ENCODE results near the gene PKDCC. TPM values are rescaled to one million over a fixed set of nuclear protein-coding genes. Genes with fewer than 3 reads are reported as not detected.
A peak's percentile ranks its signal among the peaks of the same experiment; 100 is the strongest.

Gene PKDCC
- total and polyA plus RNA-seq, 2 donors (not counting 1 experiment from before 2014, with no cell fraction given): 0.20 to 0.82 TPM

DNA sequence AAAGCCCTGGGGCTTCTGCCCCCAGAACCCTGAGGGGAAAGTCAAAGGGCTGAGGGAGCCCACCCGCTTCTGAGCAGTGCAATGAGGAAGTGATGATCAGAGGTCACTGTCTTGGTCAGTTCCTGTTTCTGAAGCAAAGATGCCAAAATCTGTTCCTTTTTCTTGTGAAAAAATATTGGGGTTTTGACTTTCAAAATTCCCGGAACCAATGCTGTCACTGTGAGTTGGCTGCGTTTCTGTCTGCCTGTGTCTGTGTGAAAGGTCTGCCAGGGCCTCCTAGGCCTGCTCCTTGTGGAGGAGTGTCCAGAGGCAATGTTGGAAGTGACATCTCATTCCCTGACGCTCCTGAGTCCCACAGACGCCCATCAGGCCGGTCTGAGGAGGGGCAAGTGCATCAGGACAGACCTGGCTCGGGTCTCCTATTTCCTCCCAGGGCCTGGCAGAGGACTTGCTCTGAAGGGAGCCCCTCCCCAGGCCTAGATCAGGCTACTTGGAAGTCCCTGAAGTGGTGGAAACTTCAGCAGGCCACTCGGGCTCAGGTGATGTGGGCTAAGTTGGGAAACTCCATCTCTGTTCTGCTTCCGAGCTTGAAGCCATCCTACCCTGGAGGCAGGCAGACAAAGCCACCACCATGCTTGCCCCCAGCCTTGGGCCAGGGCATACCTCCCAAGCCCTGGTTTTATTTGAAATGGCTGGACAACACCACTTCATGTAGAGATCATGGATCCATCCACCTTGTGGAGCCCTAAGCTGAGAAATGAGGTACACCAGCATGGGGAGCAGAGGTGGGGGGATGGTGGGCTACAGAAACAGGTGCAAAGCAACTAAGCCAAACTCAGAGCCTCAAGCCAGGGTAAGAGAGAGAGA lies 51.0 kb downstream of the PKDCC start:
- peaks cover 9% of the 10 kb centered on the region for H3K79me2 ChIP-seq (ENCODE audit: control insufficient read depth, insufficient read depth, low read length)
- no peak overlapping the region for H2AFZ ChIP-seq (ENCODE audit: insufficient read depth, low read depth, low read length, poor library complexity, severe bottlenecking)
- H3K27ac Mint-ChIP-seq: no peak overlapping the region
- POLR2A ChIA-PET: interaction anchor here (1.0 to 1.7 kb wide), 3 partner anchors 30 to 97 kb away, joined by 3 to 6 read pairs (median 4); no protein-coding TSS in a partner anchor
- no peaks in the 10 kb centered on the region for H3K27me3 Mint-ChIP-seq
- CTCF ChIA-PET: interaction anchor here (0.7 to 6.2 kb wide), 9 partner anchors 19 to 229 kb away, joined by 3 to 82 read pairs (median 10); partner anchors contain the start of gene EML4
- H3K27ac ChIP-seq (ENCODE audit: low read length in 2 of 2): peak overlapping the region; percentile 75 to 98
- DNase-seq (peak; percentile 67), ATAC-seq (ENCODE audit: low read depth) (no peak)
- peak overlapping the region in 1 of 5 experiments; percentile 12 for H3K4me3 ChIP-seq (ENCODE audit: control extremely low read depth in 1 of 5, extremely low read depth in 1 of 5, insufficient read depth in 1 of 5, low read depth in 2 of 5, low read length in 4 of 5)
- H3K4me2 ChIP-seq (replicated peaks; ENCODE audit: low read depth, low read length, poor library complexity, severe bottlenecking): peak overlapping the region; percentile 94
- peak overlapping the region; percentile 46 for H3K4me3 Mint-ChIP-seq
- intact Hi-C loops (cut with micrococcal nuclease): loop anchor here (1.0 to 10.0 kb wide), 4 partner anchors 34 to 226 kb away; no protein-coding TSS in a partner anchor
- H3K4me1 ChIP-seq (ENCODE audit: control insufficient read depth in 2 of 2, insufficient read depth in 2 of 2, low read length in 2 of 2): peaks cover 70 to 79% of the 10 kb centered on the region in 2 donors
- peaks cover 0 to 12% (median 6%) of the 10 kb centered on the region in 3 donors for H3K9me3 ChIP-seq (ENCODE audit: control extremely low read depth in 1 of 3, control insufficient read depth in 2 of 3, insufficient read depth in 1 of 3, low read length in 2 of 3)
- 51% methylated on average over 9 of the region's 9 CpGs for WGBS (ENCODE audit: insufficient coverage)
- peaks cover 68% of the 10 kb centered on the region for H3K4me1 Mint-ChIP-seq
- no peaks in the 10 kb centered on the region for H3K36me3 ChIP-seq (replicated peaks in 1 of 2; ENCODE audit: control extremely low read depth in 1 of 2, control insufficient read depth in 1 of 2, extremely low read depth in 1 of 2, insufficient read depth in 2 of 2, low read length in 1 of 2)
- H3K9ac ChIP-seq (ENCODE audit: low read length): peak overlapping the region; percentile 11
- no peak for TF ChIP-seq EZH2 (IDR thresholded peaks at IDR 0.05; ENCODE audit: borderline replicate concordance, insufficient read depth, low read depth, low read length, poor library complexity, severe bottlenecking)
- TF ChIP-seq, protein P1, sequence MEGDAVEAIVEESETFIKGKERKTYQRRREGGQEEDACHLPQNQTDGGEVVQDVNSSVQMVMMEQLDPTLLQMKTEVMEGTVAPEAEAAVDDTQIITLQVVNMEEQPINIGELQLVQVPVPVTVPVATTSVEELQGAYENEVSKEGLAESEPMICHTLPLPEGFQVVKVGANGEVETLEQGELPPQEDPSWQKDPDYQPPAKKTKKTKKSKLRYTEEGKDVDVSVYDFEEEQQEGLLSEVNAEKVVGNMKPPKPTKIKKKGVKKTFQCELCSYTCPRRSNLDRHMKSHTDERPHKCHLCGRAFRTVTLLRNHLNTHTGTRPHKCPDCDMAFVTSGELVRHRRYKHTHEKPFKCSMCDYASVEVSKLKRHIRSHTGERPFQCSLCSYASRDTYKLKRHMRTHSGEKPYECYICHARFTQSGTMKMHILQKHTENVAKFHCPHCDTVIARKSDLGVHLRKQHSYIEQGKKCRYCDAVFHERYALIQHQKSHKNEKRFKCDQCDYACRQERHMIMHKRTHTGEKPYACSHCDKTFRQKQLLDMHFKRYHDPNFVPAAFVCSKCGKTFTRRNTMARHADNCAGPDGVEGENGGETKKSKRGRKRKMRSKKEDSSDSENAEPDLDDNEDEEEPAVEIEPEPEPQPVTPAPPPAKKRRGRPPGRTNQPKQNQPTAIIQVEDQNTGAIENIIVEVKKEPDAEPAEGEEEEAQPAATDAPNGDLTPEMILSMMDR (IDR thresholded peaks at IDR 0.05): no peak
- no peaks in the 10 kb centered on the region for H4K20me1 ChIP-seq (ENCODE audit: control insufficient read depth, insufficient read depth, low read length, poor library complexity, severe bottlenecking)
- no peaks in the 10 kb centered on the region for H3K9me3 Mint-ChIP-seq (ENCODE audit: insufficient read depth)
- no peaks in the 10 kb centered on the region for H3K27me3 ChIP-seq (replicated peaks in 1 of 4; ENCODE audit: control extremely low read depth in 1 of 4, control insufficient read depth in 3 of 4, insufficient read depth in 4 of 4, low read length in 3 of 4)
